ENCODE results near the gene SERPINF2.

Gene SERPINF2

GRCh38 chr17:1779571-1780131 lies 37.0 kb downstream of the SERPINF2 start:
- no peak overlapping the region for H3K27ac ChIP-seq

GRCh38 chr17:1782171-1782567 lies 39.5 kb downstream of the SERPINF2 start:
- H3K27ac ChIP-seq, result no peak overlapping the region
- TF ChIP-seq ZFX (IDR thresholded peaks at IDR 0.05; ENCODE audit: borderline replicate concordance), result no peak
- TF ChIP-seq, protein P1, sequence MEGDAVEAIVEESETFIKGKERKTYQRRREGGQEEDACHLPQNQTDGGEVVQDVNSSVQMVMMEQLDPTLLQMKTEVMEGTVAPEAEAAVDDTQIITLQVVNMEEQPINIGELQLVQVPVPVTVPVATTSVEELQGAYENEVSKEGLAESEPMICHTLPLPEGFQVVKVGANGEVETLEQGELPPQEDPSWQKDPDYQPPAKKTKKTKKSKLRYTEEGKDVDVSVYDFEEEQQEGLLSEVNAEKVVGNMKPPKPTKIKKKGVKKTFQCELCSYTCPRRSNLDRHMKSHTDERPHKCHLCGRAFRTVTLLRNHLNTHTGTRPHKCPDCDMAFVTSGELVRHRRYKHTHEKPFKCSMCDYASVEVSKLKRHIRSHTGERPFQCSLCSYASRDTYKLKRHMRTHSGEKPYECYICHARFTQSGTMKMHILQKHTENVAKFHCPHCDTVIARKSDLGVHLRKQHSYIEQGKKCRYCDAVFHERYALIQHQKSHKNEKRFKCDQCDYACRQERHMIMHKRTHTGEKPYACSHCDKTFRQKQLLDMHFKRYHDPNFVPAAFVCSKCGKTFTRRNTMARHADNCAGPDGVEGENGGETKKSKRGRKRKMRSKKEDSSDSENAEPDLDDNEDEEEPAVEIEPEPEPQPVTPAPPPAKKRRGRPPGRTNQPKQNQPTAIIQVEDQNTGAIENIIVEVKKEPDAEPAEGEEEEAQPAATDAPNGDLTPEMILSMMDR (IDR thresholded peaks at IDR 0.05), result no peak

More at GRCh38 chr17:1779571-1780131, 37.0 kb downstream of the SERPINF2 start:
- TF ChIP-seq ZFX (IDR thresholded peaks at IDR 0.05; ENCODE audit: borderline replicate concordance), result no peak
- TF ChIP-seq, protein P1 (IDR thresholded peaks at IDR 0.05), result no peak

DNA sequence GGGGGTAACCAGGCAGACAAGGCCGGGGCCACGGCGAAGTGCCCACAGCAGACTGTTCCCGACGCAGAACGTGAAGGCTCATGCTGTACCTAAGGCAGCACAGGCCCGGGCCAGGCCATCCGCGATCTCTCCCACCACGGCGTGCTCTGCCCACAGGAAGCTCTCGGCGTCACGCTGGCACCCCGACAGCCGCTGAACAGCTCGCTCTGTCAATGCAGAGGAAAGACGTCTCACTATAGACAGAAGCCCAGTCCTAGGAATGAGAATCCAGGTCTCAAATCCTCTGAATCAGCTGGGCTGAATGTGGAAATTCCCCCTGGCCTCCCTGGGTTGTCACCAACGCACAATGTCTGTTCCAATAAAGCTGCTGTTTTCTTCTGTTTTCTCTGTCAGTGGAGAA lies 40.6 kb downstream of the SERPINF2 start:
- H3K27ac ChIP-seq, result no peak overlapping the region
- TF ChIP-seq ZFX (IDR thresholded peaks at IDR 0.05; ENCODE audit: borderline replicate concordance), result no peak
- TF ChIP-seq, protein P1 (IDR thresholded peaks at IDR 0.05), result no peak

GRCh38 chr17:1783834-1784611 lies 41.4 kb downstream of the SERPINF2 start:
- TF ChIP-seq ZFX (IDR thresholded peaks at IDR 0.05; ENCODE audit: borderline replicate concordance), result no peak
- TF ChIP-seq, protein P1 (IDR thresholded peaks at IDR 0.05), result 0 out of 2 replicates have a peak, but pooled peaks have one; percentile 28
- no peak overlapping the region for H3K27ac ChIP-seq

DNA sequence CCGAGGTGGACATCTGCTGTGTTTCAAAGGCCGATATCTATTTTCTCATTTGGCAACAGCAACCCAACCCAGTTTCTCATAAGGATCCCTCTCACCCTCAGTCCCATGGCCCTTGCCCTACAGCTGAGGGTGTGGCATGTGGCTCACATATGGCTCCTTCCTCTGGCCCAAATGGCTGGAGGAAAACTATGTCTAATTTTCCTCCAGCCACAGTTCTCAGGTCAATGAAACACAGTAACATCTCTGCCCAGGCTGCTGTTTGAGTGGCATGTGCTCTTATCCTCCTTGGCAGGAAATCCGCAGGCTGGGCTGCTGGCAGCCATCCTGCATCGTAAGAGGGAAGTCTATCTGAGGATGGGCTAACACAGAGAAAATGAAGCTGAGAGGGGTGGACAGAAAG lies 43.3 kb downstream of the SERPINF2 start:
- no peak overlapping the region for H3K27ac ChIP-seq
- TF ChIP-seq ZFX (IDR thresholded peaks at IDR 0.05; ENCODE audit: borderline replicate concordance), result no peak
- TF ChIP-seq, protein P1 (IDR thresholded peaks at IDR 0.05), result no peak

- no peak overlapping the region for H3K27ac ChIP-seq
- TF ChIP-seq, protein P1 (IDR thresholded peaks at IDR 0.05), result no peak
- no peak for TF ChIP-seq ZFX (IDR thresholded peaks at IDR 0.05; ENCODE audit: borderline replicate concordance)
Measured at GRCh38 chr17:1786708-1787107, 44.0 kb downstream of the SERPINF2 start.

DNA sequence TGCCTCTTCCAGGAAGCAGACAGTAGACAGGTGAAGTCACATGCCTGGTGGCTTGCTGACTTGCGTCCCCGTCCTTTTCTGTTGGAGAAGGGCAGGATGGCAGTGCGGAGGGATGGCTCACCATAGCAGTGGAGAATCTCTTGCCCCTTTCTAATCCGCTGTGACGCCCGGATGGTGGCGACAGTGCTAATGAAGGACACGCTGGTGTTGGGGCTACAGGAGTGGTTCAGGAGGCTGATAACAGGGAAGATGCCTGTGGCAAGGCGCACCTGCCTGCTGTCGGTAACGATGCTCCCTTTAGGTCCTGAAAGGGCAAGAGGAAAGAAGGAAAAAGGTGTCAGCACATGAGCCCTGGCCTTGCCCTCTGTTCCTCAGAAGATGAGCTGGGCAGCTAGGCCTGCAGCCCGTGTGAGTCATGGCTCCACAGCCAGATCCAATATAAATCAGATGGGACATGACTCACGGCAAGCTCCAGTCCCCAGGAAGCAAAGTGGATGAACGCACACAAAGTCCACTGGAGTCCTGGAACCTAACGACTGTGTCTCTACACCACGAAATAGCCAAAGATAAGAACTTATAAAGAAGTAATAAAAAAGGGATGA lies 44.7 kb downstream of the SERPINF2 start:
- TF ChIP-seq, protein P1 (IDR thresholded peaks at IDR 0.05), result no peak
- TF ChIP-seq ZFX (IDR thresholded peaks at IDR 0.05; ENCODE audit: borderline replicate concordance), result no peak
- no peak overlapping the region for H3K27ac ChIP-seq

Measured in 22Rv1 (cell line).